Activated T-helper 2 cell treated with anti-CD3 and anti-CD28 coated beads, Interferon-gamma antibody, Interleukin-2, Interleukin-4, amounts not matched to agents 10 μg/mL and 5 μg/mL and 100 μg/mL, durations not matched to agents 14 hours and 24 hours and 36 hours (primary cell): Measurements from ENCODE around the gene LRRC3C. TPM values are rescaled to one million over a fixed set of nuclear protein-coding genes. Genes with fewer than 3 reads are reported as not detected.

Source experiments
- DNase-seq: peaks from one replicate; pipeline ENCODE4 v3.0.0; 2021; ENCODE audit warnings: low spot score
- H3K27ac Mint-ChIP-seq: one replicate; pipeline ENCODE4 v1.8.0; 2021; ENCODE audit warnings: mixed read lengths
- H3K27me3 Mint-ChIP-seq: one replicate; pipeline ENCODE4 v1.8.0; 2021; ENCODE audit warnings: low read depth, mixed read lengths
- H3K36me3 Mint-ChIP-seq: one replicate; pipeline ENCODE4 v1.8.0; 2021; ENCODE audit warnings: low read depth, mixed read lengths
- H3K4me1 Mint-ChIP-seq: one replicate; pipeline ENCODE4 v1.8.0; 2021; ENCODE audit warnings: low read depth, mixed read lengths
- H3K4me3 Mint-ChIP-seq: one replicate; pipeline ENCODE4 v1.8.0; 2021; ENCODE audit warnings: low read depth, mild to moderate bottlenecking, moderate library complexity, mixed read lengths
- H3K9me3 Mint-ChIP-seq: one replicate; pipeline ENCODE4 v1.8.0; 2021; ENCODE audit warnings: mixed read lengths
- intact Hi-C: fragments of 100-400 bp; cut with micrococcal nuclease; formaldehyde crosslinking; loops from one replicate; pipeline ENCODE4 v1.15.1; 2023
- total RNA-seq: library from RNA; stranded (reverse); gene quantifications from 2 replicates; pipeline ENCODE4 v1.2.3, GENCODE V29; 2022

LRRC3C gene
- total RNA-seq, 1 donor from 2014 or later = not detected

DNA sequence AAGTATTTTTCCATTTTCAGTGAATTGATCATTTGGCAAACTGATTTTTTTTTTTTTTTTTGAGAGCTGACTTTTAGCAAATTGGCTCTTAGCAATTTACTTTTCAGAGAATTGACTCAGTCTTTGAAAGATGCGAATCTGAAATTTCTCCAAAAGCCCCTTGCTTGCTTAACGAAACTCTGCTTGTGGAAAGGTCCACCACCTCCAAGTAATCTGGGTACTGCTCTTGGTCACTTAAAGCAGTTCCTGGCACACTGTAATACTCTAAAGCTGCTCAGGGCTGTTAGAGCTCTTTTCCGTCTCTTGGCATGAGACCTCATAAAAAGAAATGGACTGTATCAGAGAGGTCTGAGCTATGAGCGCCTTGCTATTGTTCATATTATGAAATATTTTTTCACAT, 12.0 kb upstream of the LRRC3C start:
- no peaks in the 10 kb centered on the region for H3K9me3 Mint-ChIP-seq
- peaks cover 83% of the 10 kb centered on the region for H3K36me3 Mint-ChIP-seq
- DNase-seq = no peak
- intact Hi-C loops = no loop called here
- H3K27me3 Mint-ChIP-seq = no peaks in the 10 kb centered on the region
- no peak overlapping the region for H3K4me3 Mint-ChIP-seq
- peaks cover 28% of the 10 kb centered on the region for H3K4me1 Mint-ChIP-seq
- peak overlapping the region; percentile 18 for H3K27ac Mint-ChIP-seq

DNA sequence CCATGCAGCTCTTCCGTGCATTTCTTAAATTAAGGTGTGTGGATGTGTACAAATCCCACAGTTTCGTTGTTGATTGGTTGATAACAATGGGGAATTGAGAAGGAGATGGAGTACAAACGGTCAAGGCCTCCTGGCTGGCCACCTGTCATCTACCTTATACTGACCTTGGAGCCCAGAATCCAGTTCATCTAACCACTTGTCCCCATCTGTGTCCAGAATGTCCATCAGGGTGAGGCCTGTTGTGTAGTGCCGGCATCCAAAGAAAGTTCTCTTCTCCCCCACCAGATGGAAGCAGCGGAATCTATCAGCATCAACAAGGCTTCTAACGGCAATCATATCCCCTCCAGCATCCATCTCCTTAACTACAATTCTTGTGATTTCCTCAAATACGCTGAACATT, 10.6 kb upstream of the LRRC3C start:
- peak overlapping the region; percentile 4 for H3K27ac Mint-ChIP-seq
- peaks cover 41% of the 10 kb centered on the region for H3K4me1 Mint-ChIP-seq
- no peak overlapping the region for H3K4me3 Mint-ChIP-seq
- DNase-seq = no peak
- peaks cover 83% of the 10 kb centered on the region for H3K36me3 Mint-ChIP-seq
- no peaks in the 10 kb centered on the region for H3K27me3 Mint-ChIP-seq
- intact Hi-C loops = no loop called here
- no peaks in the 10 kb centered on the region for H3K9me3 Mint-ChIP-seq

DNA sequence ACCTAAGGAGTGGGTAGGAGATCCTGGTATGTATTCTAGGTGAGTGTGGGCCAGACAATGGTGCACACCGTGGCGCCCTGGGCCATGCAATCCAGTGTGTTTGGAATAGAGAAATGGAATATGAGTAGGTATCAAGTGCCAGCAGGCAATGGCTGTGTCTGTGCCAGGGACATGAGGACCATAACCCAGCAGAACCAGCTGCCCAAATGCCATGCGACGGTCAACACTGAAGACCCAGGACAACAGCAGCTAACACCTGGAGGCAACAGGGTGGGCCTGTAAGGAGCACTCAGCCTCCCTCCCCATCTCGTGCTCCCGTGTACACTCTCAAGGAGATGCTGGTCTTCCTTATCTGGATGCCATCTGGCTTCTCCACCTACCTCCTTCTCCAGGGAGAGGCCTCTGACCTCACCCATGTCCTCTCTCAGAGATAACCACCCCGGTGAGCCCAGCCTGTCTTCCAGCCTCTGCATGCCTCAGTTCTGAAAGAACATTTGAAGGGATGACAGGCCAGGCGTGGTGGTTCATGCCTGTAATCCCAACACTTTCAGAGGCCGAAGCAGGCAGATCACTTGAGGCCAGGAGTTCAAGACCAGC, 8.3 kb upstream of the LRRC3C start:
- Mint-ChIP-seq H3K4me1 (peaks cover 53% of the 10 kb centered on the region), H3K4me3 (no peak overlapping the region)

DNA sequence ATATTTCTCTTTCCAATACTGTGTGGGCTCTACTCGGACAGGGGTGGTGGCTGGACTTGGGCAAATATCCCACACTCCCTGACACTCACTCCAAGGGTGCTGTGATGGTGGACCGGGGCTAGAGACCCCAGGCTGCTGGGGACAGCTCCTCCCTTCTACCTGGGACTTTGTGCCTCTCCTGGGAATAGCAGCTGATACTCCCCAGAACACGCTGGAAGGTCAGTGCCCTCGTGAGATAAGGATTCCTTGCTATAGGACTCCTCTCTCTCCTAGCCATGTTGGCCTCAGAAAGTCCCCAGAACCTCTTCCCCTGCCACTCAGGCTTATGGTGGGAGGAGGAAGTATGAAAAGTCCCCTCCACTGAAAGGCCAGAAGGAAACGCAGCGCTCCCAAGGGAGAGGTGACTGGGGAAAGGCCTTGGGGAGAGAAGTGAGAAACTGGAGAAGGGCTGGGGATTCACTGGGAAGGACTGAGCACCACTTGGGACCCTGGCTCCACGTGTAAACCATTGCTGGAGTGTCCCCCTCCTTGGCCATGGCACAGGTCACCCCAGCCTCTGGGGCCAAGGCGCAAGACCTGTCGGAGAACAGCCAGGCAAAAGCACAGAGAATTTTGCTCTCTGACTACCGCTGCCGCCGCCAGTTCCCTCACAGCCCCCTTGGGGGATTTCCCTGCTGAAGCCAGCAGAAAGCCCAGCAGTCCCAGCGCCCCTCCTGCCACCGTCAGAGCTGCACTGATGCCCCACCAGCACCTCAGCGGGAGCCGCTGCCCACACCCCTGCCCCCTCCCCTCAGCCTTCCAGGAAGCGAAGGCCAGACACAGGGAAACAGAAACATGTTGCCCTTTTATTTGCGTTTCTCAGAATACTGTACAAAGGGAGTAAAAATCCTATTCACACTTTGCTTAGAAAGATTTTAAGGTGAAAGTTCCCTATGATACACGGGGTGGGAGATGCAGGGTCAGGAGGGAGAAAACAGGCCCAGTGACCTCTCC, 7.0 kb upstream of the LRRC3C start:
- peak overlapping the region; percentile 26 for H3K4me3 Mint-ChIP-seq
- peaks cover 87% of the 10 kb centered on the region for H3K36me3 Mint-ChIP-seq

More for the DNA sequence above, 8.3 kb upstream of the LRRC3C start:
- no peaks in the 10 kb centered on the region for H3K9me3 Mint-ChIP-seq
- H3K27ac Mint-ChIP-seq = peak overlapping the region; percentile 38
- peaks cover 79% of the 10 kb centered on the region for H3K36me3 Mint-ChIP-seq
- DNase-seq = no peak
- H3K27me3 Mint-ChIP-seq = no peaks in the 10 kb centered on the region
- intact Hi-C loops = no loop called here

DNA sequence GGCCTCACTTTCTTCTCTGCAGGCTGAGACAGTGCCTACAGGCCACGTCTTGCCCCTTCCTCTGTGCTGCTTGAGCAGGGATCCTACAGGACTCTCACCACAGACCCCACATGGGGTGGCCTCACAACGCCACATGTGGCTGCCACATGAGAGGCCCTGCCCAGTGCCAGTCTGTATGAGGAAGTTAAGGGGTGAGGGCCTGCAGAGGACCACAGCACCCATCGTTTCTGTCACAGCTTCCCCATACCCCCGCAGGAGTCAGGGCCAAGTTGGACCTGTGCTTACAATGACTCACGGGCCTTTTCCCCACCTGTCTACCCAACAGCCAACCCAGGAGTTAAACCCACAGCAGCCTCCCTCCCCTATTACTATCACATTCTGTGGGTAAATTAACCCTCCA, 6.2 kb upstream of the LRRC3C start:
- H3K4me1 Mint-ChIP-seq = peaks cover 73% of the 10 kb centered on the region
- peaks cover 81% of the 10 kb centered on the region for H3K36me3 Mint-ChIP-seq
- no peak for DNase-seq
- no peaks in the 10 kb centered on the region for H3K9me3 Mint-ChIP-seq
- intact Hi-C loops = no loop called here
- no peak overlapping the region for H3K4me3 Mint-ChIP-seq
- H3K27ac Mint-ChIP-seq = peak overlapping the region; percentile 79
- H3K27me3 Mint-ChIP-seq = no peaks in the 10 kb centered on the region

More for the DNA sequence above, 7.0 kb upstream of the LRRC3C start:
- Mint-ChIP-seq H3K9me3 (no peaks in the 10 kb centered on the region), H3K4me1 (peaks cover 66% of the 10 kb centered on the region), H3K27me3 (no peaks in the 10 kb centered on the region), H3K27ac (peak overlapping the region; percentile 79)
- DNase-seq = no peak
- intact Hi-C loops = no loop called here

DNA sequence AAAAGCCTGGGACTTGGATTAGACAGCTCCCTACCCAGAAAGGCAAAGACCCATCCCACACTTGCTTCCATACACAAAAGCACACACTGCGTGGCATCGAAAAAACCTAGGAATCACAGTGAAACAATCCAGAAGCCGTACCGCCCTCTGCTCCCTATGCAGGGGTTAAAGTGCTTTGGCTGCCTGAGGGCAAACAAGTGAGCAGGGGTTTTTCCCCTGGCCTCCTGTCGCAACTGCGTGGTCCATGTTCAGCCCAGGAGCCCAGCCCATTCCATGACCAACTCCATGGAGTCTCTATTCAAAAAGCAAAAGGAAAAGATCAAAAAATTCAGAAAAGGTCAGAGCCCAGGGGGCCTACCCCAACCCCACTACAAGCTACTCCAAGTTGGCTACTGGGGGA, 5.5 kb upstream of the LRRC3C start:
- Mint-ChIP-seq H3K27ac (peak overlapping the region; percentile 79), H3K9me3 (no peaks in the 10 kb centered on the region), H3K36me3 (peaks cover 74% of the 10 kb centered on the region), H3K4me3 (no peak overlapping the region), H3K4me1 (peaks cover 70% of the 10 kb centered on the region), H3K27me3 (no peaks in the 10 kb centered on the region)
- DNase-seq = no peak
- intact Hi-C loops = no loop called here

DNA sequence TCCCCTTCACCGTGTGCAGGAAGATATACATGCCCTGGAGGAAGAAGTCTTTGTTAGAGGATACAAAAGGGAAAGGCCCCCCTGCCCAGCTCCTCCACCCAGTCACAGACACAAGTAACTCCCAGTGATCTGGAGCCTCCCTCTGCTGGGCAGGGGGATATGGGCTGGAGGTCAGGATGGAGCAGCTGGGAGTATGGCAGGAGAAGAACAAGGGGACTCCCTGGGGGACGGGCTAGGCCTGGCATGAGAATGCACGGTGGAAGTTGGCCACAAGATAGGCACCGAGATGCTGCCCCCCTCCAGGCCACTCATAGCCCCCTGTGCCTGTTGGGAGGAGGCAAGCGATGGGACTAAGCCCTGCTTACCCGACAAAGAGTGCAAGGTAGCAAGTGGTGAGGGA, 4.3 kb upstream of the LRRC3C start:
- peak overlapping the region; percentile 48 for H3K27ac Mint-ChIP-seq
- intact Hi-C loops = no loop called here
- no peak overlapping the region for H3K4me3 Mint-ChIP-seq
- H3K27me3 Mint-ChIP-seq = no peaks in the 10 kb centered on the region
- H3K36me3 Mint-ChIP-seq = peaks cover 62% of the 10 kb centered on the region
- no peak for DNase-seq
- H3K4me1 Mint-ChIP-seq = peaks cover 67% of the 10 kb centered on the region
- H3K9me3 Mint-ChIP-seq = no peaks in the 10 kb centered on the region

DNA sequence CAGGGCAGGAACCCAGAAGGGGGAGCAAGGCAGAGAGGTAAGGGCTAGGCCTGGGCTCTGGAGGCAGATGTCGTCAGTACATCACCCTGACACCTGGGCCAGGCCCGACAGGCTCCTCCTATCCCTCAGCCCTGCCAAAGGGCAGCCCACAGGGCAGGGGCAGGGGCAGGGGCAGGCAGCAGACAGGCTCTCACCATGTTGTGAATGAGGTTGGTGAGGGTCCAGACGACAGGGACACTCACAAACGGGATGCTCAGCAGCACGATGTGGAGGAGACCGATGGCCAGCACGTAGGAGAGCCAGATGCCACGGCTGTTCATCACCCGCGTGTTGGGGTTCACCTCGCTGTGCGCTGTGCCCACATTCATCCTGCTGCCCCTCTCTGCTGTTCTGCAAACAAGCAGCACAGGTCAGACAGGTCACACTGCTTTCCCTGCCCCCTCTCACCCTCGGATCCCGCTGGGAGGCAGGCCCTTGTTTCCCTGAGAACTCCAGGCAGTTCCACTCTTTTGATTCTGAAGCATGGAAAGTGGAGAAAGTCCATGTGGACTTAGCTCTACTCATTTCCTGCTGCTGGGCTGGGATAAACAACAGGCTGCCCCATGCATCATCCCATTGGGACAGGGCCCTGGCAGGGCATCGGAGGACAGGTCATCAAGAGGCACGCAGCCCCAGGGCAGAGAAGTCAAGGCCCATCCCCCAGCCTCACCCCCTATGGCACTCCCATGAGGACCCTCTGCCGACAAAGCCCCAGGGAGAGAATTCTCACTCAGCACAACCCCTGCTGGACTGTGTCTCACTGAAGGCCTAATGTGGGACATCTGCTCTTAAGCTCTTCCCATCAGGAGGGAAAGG, 3.5 kb upstream of the LRRC3C start:
- H3K4me1 Mint-ChIP-seq = peaks cover 64% of the 10 kb centered on the region
- peaks cover 54% of the 10 kb centered on the region for H3K36me3 Mint-ChIP-seq
- intact Hi-C loops = no loop called here
- no peaks in the 10 kb centered on the region for H3K9me3 Mint-ChIP-seq
- H3K27me3 Mint-ChIP-seq = no peaks in the 10 kb centered on the region
- no peak for DNase-seq
- H3K27ac Mint-ChIP-seq = peak overlapping the region; percentile 85
- H3K4me3 Mint-ChIP-seq = peak overlapping the region; percentile 86

DNA sequence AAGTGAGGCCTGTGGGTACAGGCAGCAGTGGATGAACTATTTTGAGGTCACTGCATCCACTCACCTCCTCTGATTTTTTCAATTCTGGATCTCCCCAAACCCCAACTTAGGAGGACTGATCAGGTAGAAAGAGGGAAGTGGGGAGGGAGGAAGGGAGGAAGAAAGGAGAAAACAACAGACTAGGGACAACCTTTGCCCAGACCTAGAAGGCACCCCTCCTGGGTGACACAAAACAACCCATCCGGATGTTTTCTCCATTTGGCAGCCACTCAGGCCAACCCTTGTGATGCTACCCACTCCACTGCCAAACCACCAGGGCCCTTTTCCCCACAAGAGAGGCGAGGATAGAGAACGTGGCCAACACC, 2.9 kb upstream of the LRRC3C start:
- H3K9me3 Mint-ChIP-seq = no peaks in the 10 kb centered on the region
- no peaks in the 10 kb centered on the region for H3K27me3 Mint-ChIP-seq
- intact Hi-C loops = loop anchor here (5.0 kb wide), 4 partner anchors 57 to 172 kb away; partner anchors contain the start of genes PSMD3 and ZPBP2
- peak overlapping the region; percentile 85 for H3K27ac Mint-ChIP-seq
- peaks cover 63% of the 10 kb centered on the region for H3K4me1 Mint-ChIP-seq
- no peak for DNase-seq
- H3K36me3 Mint-ChIP-seq = peaks cover 50% of the 10 kb centered on the region
- peak overlapping the region; percentile 86 for H3K4me3 Mint-ChIP-seq

DNA sequence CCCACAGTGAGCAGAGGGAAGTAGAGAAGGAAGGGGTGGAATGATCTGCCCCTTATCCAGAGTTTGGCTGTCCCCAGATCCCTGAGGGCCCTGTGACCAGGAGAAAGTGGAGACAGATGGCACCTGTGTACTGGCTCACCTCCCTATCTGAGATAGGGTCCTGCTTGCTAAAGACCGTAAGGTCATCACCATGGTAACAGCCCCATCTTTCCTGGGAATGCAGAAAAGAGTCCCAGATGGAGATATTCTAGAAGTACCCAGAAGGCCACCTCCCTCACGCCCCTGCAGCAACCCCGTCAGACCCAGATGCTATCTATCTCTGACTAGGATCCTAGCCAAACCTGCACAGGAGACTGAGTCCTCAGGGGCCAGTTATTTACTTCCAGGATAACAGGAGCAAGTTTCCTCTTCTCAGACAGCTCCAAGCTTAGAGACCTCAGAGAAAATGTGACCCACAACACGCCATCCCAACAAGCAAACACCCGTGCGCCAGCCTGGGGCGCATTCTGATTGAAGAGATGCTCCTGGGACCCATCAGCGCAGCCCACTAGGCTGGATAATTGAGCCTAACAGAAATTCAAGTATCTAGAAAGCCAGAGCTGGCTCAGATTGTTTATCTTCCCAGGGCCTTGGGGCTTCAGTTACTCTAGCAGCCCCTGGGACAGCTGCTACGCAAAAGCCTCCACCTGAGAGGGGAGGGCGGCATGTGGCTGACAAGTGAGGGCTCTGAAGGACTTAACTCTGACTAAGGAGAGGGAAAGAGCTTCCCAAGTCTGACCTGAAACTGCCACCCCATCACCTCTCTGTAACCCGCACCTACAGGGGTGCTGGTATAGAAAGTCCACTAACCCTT, 2.0 kb upstream of the LRRC3C start:
- Mint-ChIP-seq H3K4me3 (peak overlapping the region; percentile 86), H3K27ac (peak overlapping the region; percentile 89), H3K36me3 (peaks cover 44% of the 10 kb centered on the region), H3K4me1 (peaks cover 57% of the 10 kb centered on the region), H3K9me3 (no peaks in the 10 kb centered on the region), H3K27me3 (no peaks in the 10 kb centered on the region)
- DNase-seq = no peak
- intact Hi-C loops = loop anchor here (5.0 kb wide), 4 partner anchors 57 to 173 kb away; partner anchors contain the start of genes PSMD3 and ZPBP2

DNA sequence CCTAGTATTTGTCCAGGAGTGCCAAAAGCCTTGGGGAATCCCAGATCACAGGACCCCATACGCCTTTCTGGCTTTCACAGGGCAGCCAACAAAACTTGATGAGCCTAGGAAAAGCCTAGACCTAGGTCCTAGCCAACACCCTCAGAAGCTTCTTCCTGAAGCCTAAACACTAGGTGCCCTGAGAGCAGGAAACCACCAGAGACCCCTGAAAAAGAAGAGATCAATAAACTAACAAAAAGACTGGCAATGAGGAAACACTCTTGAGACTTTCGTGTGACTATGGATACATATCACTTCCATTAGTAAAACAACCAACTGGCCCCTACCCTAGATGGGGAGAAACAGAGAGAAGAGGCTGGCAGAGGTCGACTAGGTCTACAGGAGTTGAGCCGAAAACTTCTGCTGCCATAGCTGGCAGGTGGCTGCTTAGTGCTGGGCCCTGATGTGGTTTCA, 1.4 kb upstream of the LRRC3C start:
- H3K27ac Mint-ChIP-seq = peak overlapping the region; percentile 89
- no peaks in the 10 kb centered on the region for H3K9me3 Mint-ChIP-seq
- intact Hi-C loops = loop anchor here (5.0 kb wide), 4 partner anchors 56 to 174 kb away; partner anchors contain the start of genes PSMD3 and ZPBP2
- no peaks in the 10 kb centered on the region for H3K27me3 Mint-ChIP-seq
- H3K4me3 Mint-ChIP-seq = peak overlapping the region; percentile 86
- H3K4me1 Mint-ChIP-seq = peaks cover 51% of the 10 kb centered on the region
- peaks cover 40% of the 10 kb centered on the region for H3K36me3 Mint-ChIP-seq
- no peak for DNase-seq
